NCI-H748 (cell line): ENCODE measurements around the gene WFDC2.

ENCODE experiments used
- DNase-seq: peaks from one replicate; lab custom pipeline; 2025; ENCODE audit not compliant: unreplicated experiment; lab: John Stamatoyannopoulos, UW

WFDC2 gene

GRCh38 chr20:45495501-45495941 lies 26.0 kb downstream of the WFDC2 start:
- DNase-seq = no peak

GRCh38 chr20:45496166-45496565 lies 26.6 kb downstream of the WFDC2 start:
- DNase-seq = no peak

GRCh38 chr20:45497971-45498494 lies 28.5 kb downstream of the WFDC2 start:
- no peak for DNase-seq

GRCh38 chr20:45500022-45500421 lies 30.5 kb downstream of the WFDC2 start:
- DNase-seq = no peak

GRCh38 chr20:45501600-45501999 lies 32.0 kb downstream of the WFDC2 start:
- DNase-seq = no peak

- DNase-seq = no peak
Observed at GRCh38 chr20:45502561-45502960, 33.0 kb downstream of the WFDC2 start.

GRCh38 chr20:45503403-45503802 lies 33.9 kb downstream of the WFDC2 start:
- no peak for DNase-seq

- DNase-seq = no peak
Observed at GRCh38 chr20:45506398-45506797, 36.8 kb downstream of the WFDC2 start.

- DNase-seq = no peak
Observed at GRCh38 chr20:45507011-45507820, 37.7 kb downstream of the WFDC2 start.

- no peak for DNase-seq
Observed at GRCh38 chr20:45508068-45508886, 38.7 kb downstream of the WFDC2 start.

- no peak for DNase-seq
Observed at GRCh38 chr20:45509091-45509490, 39.5 kb downstream of the WFDC2 start.

- DNase-seq = no peak
Observed at GRCh38 chr20:45510242-45510862, 40.8 kb downstream of the WFDC2 start.

GRCh38 chr20:45515147-45515913 lies 45.8 kb downstream of the WFDC2 start, which contains the start of gene SPINT3:
TSS of gene SPINT3 (minus strand) at chr20:45515622. CDS start at chr20:45515608, 14 bp downstream.
- no peak for DNase-seq

- no peak for DNase-seq
Observed at GRCh38 chr20:45518282-45518681, 48.7 kb downstream of the WFDC2 start.

GRCh38 chr20:45523821-45524220 lies 54.3 kb downstream of the WFDC2 start:
- no peak for DNase-seq

- DNase-seq = no peak
Observed at GRCh38 chr20:45527294-45527693, 57.7 kb downstream of the WFDC2 start.
